OCI-LY7 (cell line): ENCODE measurements around the gene TSHZ2. TPM values are rescaled to one million over a fixed set of nuclear protein-coding genes. Genes with fewer than 3 reads are reported as not detected.

Source experiments
- BruUV-seq: library from RNA; stranded (reverse); fragments of 400-500 nt; replicated peaks from 2 replicates; lab custom pipeline; 2021; lab: Mats Ljungman, UMichigan
- CTCF ChIA-PET: fragments of 300-600 bp; sonication (Branson Sonifier 250); formaldehyde crosslinking; loops from one replicate; lab custom pipeline; 2022; ENCODE audit warnings: antibody characterized with exemption; ENCODE audit not compliant: unreplicated experiment; lab: Charles Lee
- POLR2A ChIA-PET: fragments of 300-600 bp; sonication (Branson Sonifier 250); formaldehyde crosslinking; loops from one replicate; lab custom pipeline; 2022; ENCODE audit warnings: antibody characterized with exemption; lab: Charles Lee
- DNase-seq: peaks from one replicate; pipeline ENCODE4 v3.0.0-alpha.2; 2015; ENCODE audit warnings: low spot score
- H2AFZ ChIP-seq: fragments of 200-600 bp; sonication (generic), shearing (Covaris generic); 2 replicates; pipeline ENCODE4 v1.6.1; 2014; ENCODE audit warnings: mild to moderate bottlenecking, antibody characterized with exemption, low read length, moderate library complexity
- H3K27ac ChIP-seq: fragments of 200-600 bp; sonication (generic); 2 replicates; pipeline ENCODE4 v1.5.1; 2014; ENCODE audit warnings: mixed run types, low read depth, mild to moderate bottlenecking, moderate library complexity, low read length, inconsistent platforms; ENCODE audit not compliant: poor library complexity, severe bottlenecking
- H3K36me3 ChIP-seq: fragments of 200-600 bp; sonication (generic); 2 replicates; pipeline ENCODE4 v1.6.1; 2014; ENCODE audit warnings: mild to moderate bottlenecking, antibody characterized with exemption, low read length, moderate library complexity, mixed read lengths; ENCODE audit not compliant: insufficient read depth
- H3K4me1 ChIP-seq: fragments of 200-600 bp; sonication (generic); 2 replicates; pipeline ENCODE4 v1.5.1; 2014; ENCODE audit warnings: mild to moderate bottlenecking, low read length; ENCODE audit not compliant: insufficient read depth, poor library complexity, severe bottlenecking
- H3K4me2 ChIP-seq: fragments of 200-600 bp; sonication (generic); 2 replicates; pipeline ENCODE4 v1.6.1; 2014; ENCODE audit warnings: mild to moderate bottlenecking, low read length
- H3K4me3 ChIP-seq: fragments of 200-600 bp; sonication (generic); 2 replicates; pipeline ENCODE4 v1.5.1; 2014; ENCODE audit warnings: mild to moderate bottlenecking, low read depth, low read length; ENCODE audit not compliant: poor library complexity, severe bottlenecking
- H3K79me2 ChIP-seq: fragments of 200-600 bp; sonication (generic); 2 replicates; pipeline ENCODE4 v1.6.1; 2016; ENCODE audit warnings: low read depth, mild to moderate bottlenecking, low read length, moderate library complexity, mixed read lengths; ENCODE audit not compliant: insufficient read depth
- H3K9me2 ChIP-seq: fragments of 200-600 bp; sonication (generic); 2 replicates; pipeline ENCODE4 v1.6.1; 2016; ENCODE audit warnings: mild to moderate bottlenecking, low read length, mixed read lengths; ENCODE audit not compliant: insufficient read depth
- H3K9me3 ChIP-seq: fragments of 200-600 bp; sonication (generic); 2 replicates; pipeline ENCODE4 v1.6.1; 2014; ENCODE audit warnings: mild to moderate bottlenecking, mixed run types, low read length, mixed read lengths
- H4K20me1 ChIP-seq: fragments of 200-600 bp; sonication (generic); 2 replicates; pipeline ENCODE4 v1.6.1; 2014; ENCODE audit warnings: mild to moderate bottlenecking, antibody characterized with exemption, low read length, moderate library complexity, mixed read lengths; ENCODE audit not compliant: insufficient read depth
- CTCF ChIP-seq: fragments of 200-600 bp; sonication (generic); conservative IDR thresholded peaks from 2 replicates; pipeline ENCODE4 v1.5.1; 2014; ENCODE audit warnings: mild to moderate bottlenecking, antibody characterized with exemption, low read length, moderate library complexity, mixed read lengths
- EZH2phosphoT487 ChIP-seq: fragments of 200-600 bp; sonication (generic); IDR thresholded peaks from 2 replicates; pipeline ENCODE4 v1.6.1; 2018; ENCODE audit warnings: low read depth, borderline replicate concordance, mild to moderate bottlenecking, mixed run types, antibody characterized with exemption, low read length, moderate library complexity, mixed read lengths
- intact Hi-C: fragments of 100-400 bp; cut with micrococcal nuclease; formaldehyde crosslinking; loops from one replicate; pipeline ENCODE4 v1.10.0; 2022; ENCODE audit not compliant: unreplicated experiment
- total RNA-seq, 2 experiments: library from RNA; depleted of rRNA in 1 of 2; stranded (reverse); fragments of >200 nt in 1 of 2; shearing (Covaris generic) in 1 of 2; gene quantifications; 2 replicates each; pipeline ENCODE4 v1.2.3, GENCODE V29; 2014 to 2022

Gene TSHZ2
- total RNA-seq, 2 experiments from 2014 or later = not detected

GRCh38 chr20:53149148-53149889 lies 177.2 kb downstream of the TSHZ2 start:
- CTCF ChIA-PET = interaction anchor here (0.5 to 1.1 kb wide), 3 partner anchors 8 to 1848 kb away, joined by 3 read pairs; no protein-coding TSS in a partner anchor

DNA sequence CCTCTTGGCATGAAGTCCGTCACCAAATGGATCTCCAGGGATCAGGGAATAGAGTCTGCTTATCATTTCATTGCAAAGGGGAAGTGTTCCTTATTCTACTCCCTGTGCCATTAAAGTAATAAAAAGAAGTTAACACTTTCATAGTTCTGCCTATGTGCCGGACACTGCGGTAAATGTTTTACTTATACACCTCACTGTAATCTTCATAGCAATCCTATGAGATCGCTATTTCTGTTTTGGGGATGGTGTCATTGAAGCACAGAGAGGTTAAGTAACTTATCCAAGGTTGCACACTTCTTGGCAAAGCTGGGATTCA lies 177.7 kb downstream of the TSHZ2 start:
- H3K36me3 ChIP-seq = no peaks in the 10 kb centered on the region
- H3K9me2 ChIP-seq = no peaks in the 10 kb centered on the region
- no peak overlapping the region for H3K4me3 ChIP-seq
- peaks cover 21% of the 10 kb centered on the region for H3K4me1 ChIP-seq
- no peak overlapping the region for H2AFZ ChIP-seq
- ChIA-PET CTCF (interaction anchor here (1.1 kb wide), 1 partner anchor 9 kb away, joined by 3 read pairs; no protein-coding TSS in a partner anchor), POLR2A (interaction anchor here (0.7 to 2.0 kb wide), 2 partner anchors 11 to 1764 kb away, joined by 3 to 7 read pairs; no protein-coding TSS in a partner anchor)
- intact Hi-C loops = no loop called here
- no peak for TF ChIP-seq CTCF
- no peak for TF ChIP-seq EZH2phosphoT487
- DNase-seq = no peak
- no peaks in the 10 kb centered on the region for H4K20me1 ChIP-seq
- no peaks in the 10 kb centered on the region for H3K9me3 ChIP-seq
- H3K4me2 ChIP-seq = no peak overlapping the region
- H3K79me2 ChIP-seq = no peaks in the 10 kb centered on the region
- no TSS peak for BruUV-seq
- H3K27ac ChIP-seq = no peak overlapping the region

More at GRCh38 chr20:53149148-53149889, 177.2 kb downstream of the TSHZ2 start:
- POLR2A ChIA-PET = interaction anchor here (0.5 to 2.0 kb wide), 6 partner anchors 7 to 540 kb away, joined by 3 to 7 read pairs (median 3); no protein-coding TSS in a partner anchor
- H3K27ac ChIP-seq = no peak overlapping the region
- no peaks in the 10 kb centered on the region for H3K9me3 ChIP-seq
- no peaks in the 10 kb centered on the region for H3K9me2 ChIP-seq
- H3K79me2 ChIP-seq = no peaks in the 10 kb centered on the region
- no peaks in the 10 kb centered on the region for H4K20me1 ChIP-seq
- BruUV-seq = no TSS peak
- no peak overlapping the region for H3K4me3 ChIP-seq
- TF ChIP-seq EZH2phosphoT487 = no peak
- no peak for TF ChIP-seq CTCF
- H2AFZ ChIP-seq = peak overlapping the region; percentile 40; the same call in 1 of the 2 replicates
- intact Hi-C loops = no loop called here
- no peaks in the 10 kb centered on the region for H3K36me3 ChIP-seq
- peak overlapping the region; percentile 21; the same call in 1 of the 2 replicates for H3K4me2 ChIP-seq
- DNase-seq = no peak
- peaks cover 21% of the 10 kb centered on the region for H3K4me1 ChIP-seq

DNA sequence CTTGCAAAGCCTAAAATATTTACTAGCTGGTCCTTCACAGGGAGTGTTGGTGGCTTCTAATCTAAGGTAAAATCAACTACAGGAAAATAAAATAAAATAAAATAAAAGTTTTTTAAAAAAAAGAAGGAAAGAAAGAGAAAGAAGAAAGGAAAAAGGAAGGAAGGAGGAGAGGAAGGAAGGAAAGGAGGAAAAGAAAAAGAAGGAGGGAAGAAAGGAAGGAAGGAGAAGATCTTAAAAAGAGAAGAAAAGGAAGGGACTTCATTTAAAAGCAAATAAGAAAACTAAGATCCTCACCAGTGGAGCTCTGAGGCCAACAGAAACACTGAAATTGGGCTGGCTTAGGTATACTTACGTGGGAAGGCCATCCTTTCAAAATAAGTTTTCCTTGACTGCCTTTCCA lies 178.4 kb downstream of the TSHZ2 start:
- Histone ChIP-seq H3K9me3 (no peaks in the 10 kb centered on the region), H2AFZ (no peak overlapping the region), H3K4me1 (peaks cover 21% of the 10 kb centered on the region), H3K4me2 (no peak overlapping the region), H3K36me3 (no peaks in the 10 kb centered on the region), H3K27ac (no peak overlapping the region), H4K20me1 (no peaks in the 10 kb centered on the region), H3K79me2 (no peaks in the 10 kb centered on the region), H3K9me2 (no peaks in the 10 kb centered on the region), H3K4me3 (no peak overlapping the region)
- BruUV-seq = no TSS peak
- TF ChIP-seq EZH2phosphoT487 (no peak), CTCF (no peak)
- CTCF ChIA-PET = no interaction called here
- intact Hi-C loops = no loop called here
- POLR2A ChIA-PET = interaction anchor here (0.7 to 2.0 kb wide), 5 partner anchors 10 to 1765 kb away, joined by 3 to 7 read pairs (median 3); no protein-coding TSS in a partner anchor
- DNase-seq = no peak
